Gastroesophageal sphincter (tissue), 4 donors: ENCODE results near the gene IL1RAPL2. TPM values are rescaled to one million over a fixed set of nuclear protein-coding genes. Genes with fewer than 3 reads are reported as not detected.
"Not testable (repeated sequence)": the region's sequence is repeated elsewhere in the genome, so short reads cannot be mapped to it uniquely, and the experiment has no call there.

ENCODE experiments used
- ATAC-seq: fragments of 150-250 bp; one replicate; pipeline ENCODE4 v1.9.1; 2016; ENCODE audit warnings: mild to moderate bottlenecking, moderate library complexity
- H3K27ac ChIP-seq, 4 donors: fragments of 200-600 bp; sonication (generic) in 3 of 4; 1 replicate in 3 of 4; 2 replicates in 1 of 4; pipeline ENCODE4 v1.5.1; 2016 to 2019
- H3K27me3 ChIP-seq: fragments of 200-600 bp; sonication (generic); one replicate; pipeline ENCODE4 v1.5.1; 2019
- H3K36me3 ChIP-seq, 2 donors: fragments of 200-600 bp; sonication (generic); one replicate each; pipeline ENCODE4 v1.5.1; 2019; ENCODE audit warnings: control low read depth in 1 of 2
- H3K4me1 ChIP-seq, 3 donors: fragments of 200-600 bp; sonication (generic); 1 replicate in 2 of 3; 2 replicates in 1 of 3; pipeline ENCODE4 v1.5.1; 2016 to 2019; ENCODE audit warnings: control low read depth in 2 of 3
- H3K4me3 ChIP-seq, 2 donors: fragments of 200-600 bp; sonication (generic); one replicate each; pipeline ENCODE4 v1.5.1; 2019; ENCODE audit warnings: mild to moderate bottlenecking in 1 of 2, moderate library complexity in 1 of 2
- H3K9me3 ChIP-seq, 3 donors: fragments of 200-600 bp; sonication (generic); one replicate each; pipeline ENCODE4 v1.5.1; 2017 to 2019; ENCODE audit warnings: control low read depth in 2 of 3
- CTCF ChIP-seq, 4 experiments: fragments of 200-600 bp in 2 of 4; fragments of 450-650 bp in 2 of 4; sonication (generic) in 1 of 4; IDR thresholded peaks; one replicate each; pipeline ENCODE4 v1.5.1; 2017 to 2019; ENCODE audit warnings: antibody characterized with exemption in 4 of 4, mild to moderate bottlenecking in 2 of 4, moderate library complexity in 2 of 4
- EP300 ChIP-seq: sonication (generic); formaldehyde crosslinking; IDR thresholded peaks from one replicate; pipeline ENCODE4 v1.6.1; 2017; ENCODE audit warnings: antibody characterized with exemption, mild to moderate bottlenecking
- POLR2A ChIP-seq, 2 donors: fragments of 450-650 bp; IDR thresholded peaks; one replicate each; pipeline ENCODE4 v1.6.1; 2017; ENCODE audit warnings: antibody characterized with exemption in 2 of 2, mild to moderate bottlenecking in 2 of 2, moderate library complexity in 1 of 2
- POLR2AphosphoS5 ChIP-seq: sonication (generic); formaldehyde crosslinking; IDR thresholded peaks from one replicate; pipeline ENCODE4 v1.6.1; 2017; ENCODE audit warnings: antibody characterized with exemption
- WGBS, 2 donors: methylation state at CpG; one replicate each; pipeline ENCODE4 v1.1.5; 2018; ENCODE audit warnings: low coverage in 1 of 2; 5-methylcytosine and 5-hydroxymethylcytosine counted together
- small RNA-seq, 4 donors: library from RNA; depleted of rRNA; stranded (forward); fragments of <200 nt; gene quantifications; one replicate each; pipeline ENCODE3, GENCODE V24; 2016
- total RNA-seq, 4 donors: library from RNA; depleted of rRNA; stranded (reverse); fragments of >200 nt; gene quantifications; one replicate each; pipeline ENCODE4 v1.1.0, GENCODE V29; 2016

The IL1RAPL2 gene
- total RNA-seq, 4 donors from 2014 or later: 0.54 TPM; not detected in 2

- no peak for TF ChIP-seq POLR2A (IDR thresholded peaks at IDR 0.05)
- no peak for TF ChIP-seq POLR2AphosphoS5
- no peak for TF ChIP-seq EP300
- no peak for TF ChIP-seq CTCF (IDR thresholded peaks at IDR 0.05)
- ATAC-seq: no peak
- no peaks in the 10 kb centered on the region for H3K9me3 ChIP-seq
- H3K4me1 ChIP-seq: no peaks in the 10 kb centered on the region
- H3K4me3 ChIP-seq: no peak overlapping the region
- WGBS, 2 donors: 40 to 60% methylated on average over 1 of the region's 1 CpG
- H3K27ac ChIP-seq: no peak overlapping the region
- H3K36me3 ChIP-seq: no peaks in the 10 kb centered on the region
- no peaks in the 10 kb centered on the region for H3K27me3 ChIP-seq
Observed at GRCh38 chrX:105781804-105782203, 1215.8 kb downstream of the IL1RAPL2 start.

DNA sequence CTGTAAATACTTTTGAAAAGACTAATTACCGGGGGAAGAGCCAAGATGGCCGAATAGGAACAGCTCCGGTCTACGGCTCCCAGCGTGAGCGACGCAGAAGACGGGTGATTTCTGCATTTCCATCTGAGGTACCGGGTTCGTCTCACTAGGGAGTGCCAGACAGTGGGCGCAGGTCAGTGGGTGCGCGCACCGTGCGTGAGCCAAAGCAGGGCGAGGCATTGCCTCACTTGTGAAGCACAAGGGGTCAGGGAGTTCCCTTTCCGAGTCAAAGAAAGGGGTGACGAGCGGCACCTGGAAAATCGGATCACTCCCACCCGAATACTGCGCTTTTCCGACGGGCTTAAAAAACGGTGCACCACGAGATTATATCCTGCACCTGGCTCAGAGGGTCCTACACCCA lies 1230.9 kb downstream of the IL1RAPL2 start:
- H3K36me3 ChIP-seq, H3K4me1 ChIP-seq, H3K9me3 ChIP-seq, H3K27me3 ChIP-seq, ATAC-seq, H3K27ac ChIP-seq, H3K4me3 ChIP-seq: not testable (repeated sequence)
- 77 to 97% methylated on average over 11 to 14 of the region's 26 CpGs for WGBS, 2 donors

DNA sequence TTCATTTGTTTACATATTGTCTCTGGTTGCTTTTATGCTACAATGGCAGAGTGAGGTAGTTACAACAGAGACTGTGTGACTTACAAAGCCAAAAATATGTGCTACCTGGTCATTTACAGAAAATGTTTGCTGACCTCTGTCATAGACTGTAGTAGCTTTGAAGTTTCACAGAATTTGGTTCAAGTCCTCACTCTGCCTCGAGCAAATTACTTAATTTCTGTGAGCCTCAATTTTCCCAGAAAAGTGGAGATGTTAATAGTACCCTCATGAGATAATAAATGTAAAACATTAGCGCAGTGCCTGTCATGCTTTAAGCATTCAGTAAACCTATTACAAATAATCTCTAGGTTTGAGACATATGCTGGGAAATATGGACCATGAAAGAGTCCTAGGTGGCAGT lies 1237.9 kb downstream of the IL1RAPL2 start:
- Histone ChIP-seq H3K36me3 (no peaks in the 10 kb centered on the region), H3K9me3 (no peaks in the 10 kb centered on the region), H3K27me3 (no peaks in the 10 kb centered on the region), H3K27ac (no peak overlapping the region), H3K4me1 (no peaks in the 10 kb centered on the region), H3K4me3 (no peak overlapping the region)
- TF ChIP-seq EP300 (no peak), POLR2A (IDR thresholded peaks at IDR 0.05) (no peak), CTCF (IDR thresholded peaks at IDR 0.05) (no peak), POLR2AphosphoS5 (no peak)
- no peak for ATAC-seq
- WGBS, 2 donors: 70 to 83% methylated on average over 2 of the region's 2 CpGs

DNA sequence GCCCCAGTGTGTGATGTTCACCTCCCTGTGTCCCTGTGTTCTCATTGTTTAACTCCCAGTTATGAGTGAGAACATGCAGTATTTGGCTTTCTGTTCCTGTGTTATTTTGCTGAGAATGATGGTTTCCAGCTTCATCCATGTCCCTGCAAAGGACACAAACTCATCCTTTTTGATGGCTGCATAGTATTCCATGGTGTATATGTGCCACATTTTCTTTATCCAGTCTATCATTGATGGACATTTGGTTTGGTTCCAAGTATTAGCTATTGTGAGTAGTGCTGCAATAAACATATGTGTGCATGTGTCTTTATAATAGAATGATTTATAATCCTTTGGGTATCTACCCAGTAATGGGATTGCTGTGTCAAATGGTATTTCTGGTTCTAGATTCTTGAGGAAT lies 1239.7 kb downstream of the IL1RAPL2 start:
- not testable (repeated sequence) for H3K4me3 ChIP-seq, ATAC-seq, H3K36me3 ChIP-seq, H3K27me3 ChIP-seq, H3K27ac ChIP-seq, H3K9me3 ChIP-seq, H3K4me1 ChIP-seq

- H3K4me3 ChIP-seq: no peak overlapping the region
- WGBS, 2 donors: 50% methylated on average over 1 of the region's 2 CpGs; no CpG with 5 or more reads in 1 of the 2 donors
- H3K4me1 ChIP-seq: peaks cover 0 to 2% (median 0%) of the 10 kb centered on the region in 3 donors
- H3K27me3 ChIP-seq: peaks cover 13% of the 10 kb centered on the region
- no peak for ATAC-seq
- H3K36me3 ChIP-seq: no peaks in the 10 kb centered on the region
- TF ChIP-seq POLR2AphosphoS5 (no peak), CTCF (IDR thresholded peaks at IDR 0.05) (no peak)
- no peak overlapping the region for H3K27ac ChIP-seq
- no peaks in the 10 kb centered on the region for H3K9me3 ChIP-seq
Observed at GRCh38 chrX:105816517-105816916, 1250.5 kb downstream of the IL1RAPL2 start.

Small RNA genes within 50 kb of the gene (small RNA-seq; reads per million reads assigned to genes)
- 0 reads per million in 4 donors for gene RNU6-207P
